Inflammatory macrophage treated with lipopolysaccharide for 4 hours (primary cell): ENCODE measurements around the gene SLC35F2.
"Not testable (repeated sequence)": the region's sequence is repeated elsewhere in the genome, so short reads cannot be mapped to it uniquely, and the experiment has no call there.

Experiments used
- DNase-seq: peaks from one replicate; pipeline ENCODE4 v3.0.0-alpha.2; 2020

The SLC35F2 gene

GRCh38 chr11:107783121-107783520 is 75.5 kb downstream of the SLC35F2 start:
- DNase-seq: no peak

DNA sequence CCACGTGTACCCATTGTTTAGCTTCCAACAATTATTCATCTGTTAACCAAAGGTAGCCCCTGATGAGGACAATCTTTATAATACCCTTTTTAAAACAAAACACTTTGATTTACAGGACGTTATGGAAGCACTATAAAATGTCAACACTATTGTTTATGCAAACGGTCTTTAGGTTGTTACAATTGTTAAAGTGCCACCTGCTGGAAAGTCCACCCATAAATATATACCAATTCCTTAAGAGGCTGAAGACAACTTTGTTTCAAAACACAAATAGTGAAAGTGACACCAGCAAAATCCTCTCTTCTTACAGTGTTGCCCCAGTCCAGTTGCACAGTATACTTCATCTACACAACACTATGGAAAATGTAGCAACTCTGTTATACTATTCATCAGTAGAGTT is 77.8 kb downstream of the SLC35F2 start:
- DNase-seq: peak; percentile 19

- DNase-seq: no peak
Observed at GRCh38 chr11:107780136-107780535, 78.5 kb downstream of the SLC35F2 start.

GRCh38 chr11:107778839-107779517 is 79.6 kb downstream of the SLC35F2 start:
- no peak for DNase-seq

DNA sequence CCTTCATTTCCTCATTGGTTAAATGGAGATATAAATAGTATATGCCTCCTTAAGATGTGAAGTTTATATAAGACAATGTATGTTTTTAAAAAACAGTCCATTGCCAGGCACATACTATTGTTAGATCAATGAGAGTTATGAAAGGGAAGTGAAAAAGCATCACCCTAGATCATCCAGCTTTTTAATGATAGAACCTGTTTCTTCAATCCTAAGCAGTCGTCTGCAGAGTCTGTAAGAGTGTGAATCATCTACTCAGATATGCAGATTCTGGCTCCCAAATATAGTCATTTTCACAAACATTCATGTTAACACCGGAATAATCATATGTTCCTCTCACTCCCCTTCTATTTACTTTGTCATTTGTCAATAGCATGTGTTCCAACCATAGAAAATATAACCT is 81.5 kb downstream of the SLC35F2 start:
- no peak for DNase-seq

DNA sequence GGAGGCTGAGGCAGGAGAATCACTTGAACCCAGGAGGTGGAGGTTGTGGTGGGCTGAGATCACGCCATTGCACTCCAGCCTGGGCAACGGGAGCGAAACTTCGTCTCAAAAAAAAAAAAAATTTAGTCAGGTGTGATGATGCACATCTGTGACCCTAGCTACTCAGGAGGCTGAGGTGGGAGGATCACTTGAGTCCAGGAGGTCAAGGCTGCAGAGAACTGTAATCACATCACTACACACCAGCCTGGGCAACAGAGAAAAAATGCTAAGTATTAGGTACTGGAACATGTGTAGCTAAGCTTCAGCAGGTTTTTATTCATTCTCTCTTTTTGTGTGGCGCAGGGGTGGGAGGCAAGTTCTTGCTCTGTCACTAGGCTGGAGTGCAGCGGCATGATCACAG is 82.5 kb downstream of the SLC35F2 start:
- DNase-seq: no peak

DNA sequence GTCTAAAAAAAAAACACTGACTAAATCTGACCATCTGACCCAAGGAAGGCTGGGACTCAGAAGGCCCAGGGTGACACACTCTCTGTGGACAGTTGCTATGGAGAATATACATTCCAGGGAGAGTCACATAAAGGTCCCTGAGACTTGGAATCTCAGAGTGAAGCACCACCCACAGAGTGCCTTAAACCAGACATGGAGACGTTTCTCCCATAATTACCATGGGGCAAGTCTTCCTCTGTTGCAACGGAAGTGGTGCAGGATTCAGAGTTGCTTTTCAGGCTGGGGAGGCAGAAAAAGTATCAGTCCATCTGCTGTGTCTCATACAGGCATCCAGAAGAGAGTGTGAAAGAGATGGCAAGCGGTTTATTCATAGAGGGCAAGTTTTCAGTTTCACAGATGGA is 88.0 kb downstream of the SLC35F2 start:
- DNase-seq: no peak

DNA sequence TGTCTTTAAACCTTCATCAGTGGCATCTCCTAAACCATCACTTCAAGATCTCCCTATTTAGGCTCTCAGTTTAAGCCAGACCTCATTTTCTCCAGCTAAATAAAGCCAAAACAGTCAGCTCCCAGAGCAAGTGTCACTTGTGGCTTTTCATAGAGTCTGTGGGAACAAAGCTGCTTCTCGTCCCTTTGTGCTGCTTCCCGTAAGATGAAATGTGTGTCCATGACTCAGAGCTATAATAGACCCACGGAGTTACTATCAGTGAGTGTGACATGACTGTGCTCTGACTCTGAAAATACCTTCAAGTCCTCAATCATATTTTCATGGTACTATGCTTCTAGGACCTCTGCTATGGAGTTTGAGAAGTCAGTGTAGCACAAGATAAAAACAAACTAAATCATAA is 89.4 kb downstream of the SLC35F2 start:
- no peak for DNase-seq

DNA sequence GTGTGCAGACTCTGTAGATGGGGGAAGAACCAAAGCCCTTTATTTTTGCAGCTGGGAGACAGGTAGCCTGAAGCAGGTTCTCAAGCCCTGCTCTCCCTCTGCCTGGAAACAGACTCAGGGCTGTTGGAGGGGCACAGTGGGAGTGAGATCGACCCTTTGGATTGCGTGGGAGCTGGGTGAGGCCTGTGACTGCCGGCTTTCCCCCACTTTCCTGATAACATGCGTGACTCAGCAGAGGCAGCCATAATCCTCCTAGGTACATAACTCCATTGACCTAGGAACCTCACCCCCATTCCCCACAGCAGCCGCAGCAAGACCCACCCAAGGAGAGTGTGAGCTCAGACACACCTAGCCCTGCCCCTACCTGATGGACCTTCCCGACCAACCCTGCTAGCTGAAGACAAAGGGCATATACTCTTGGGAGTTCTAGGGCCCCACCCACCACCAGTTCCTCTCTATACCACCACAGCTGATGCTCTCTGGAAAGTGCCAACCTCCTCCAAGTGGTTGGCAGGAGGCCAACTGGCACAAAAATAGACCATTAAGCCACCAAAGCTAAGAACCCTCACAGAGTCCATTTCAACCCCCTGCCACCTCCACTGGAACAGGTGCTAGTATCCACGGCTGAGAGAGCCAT is 99.8 kb downstream of the SLC35F2 start:
- not testable (repeated sequence) for DNase-seq

GRCh38 chr11:107757661-107758060 is 100.9 kb downstream of the SLC35F2 start:
- no peak for DNase-seq

DNA sequence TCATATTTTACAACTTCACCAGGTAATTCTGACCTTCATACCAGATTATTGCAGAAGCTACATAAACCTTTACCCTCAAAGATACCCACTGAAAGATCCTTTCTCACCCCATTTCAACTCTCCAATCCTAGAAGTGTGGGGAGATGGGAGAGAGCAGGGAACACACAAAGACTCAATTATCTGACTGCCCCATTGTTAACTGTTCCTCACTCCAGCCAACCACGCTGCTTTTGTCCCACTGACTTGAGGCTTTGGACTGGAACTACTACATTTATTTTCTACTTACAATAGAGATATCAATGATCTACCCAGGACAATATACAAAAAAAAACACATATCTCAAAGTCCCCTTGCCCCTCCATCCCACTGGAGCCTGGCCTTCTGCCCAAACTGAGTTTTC is 102.0 kb downstream of the SLC35F2 start:
- DNase-seq: no peak

- no peak for DNase-seq
Observed at GRCh38 chr11:107752949-107753822, 105.4 kb downstream of the SLC35F2 start.

- DNase-seq: no peak
Observed at GRCh38 chr11:107752508-107752907, 106.1 kb downstream of the SLC35F2 start.

DNA sequence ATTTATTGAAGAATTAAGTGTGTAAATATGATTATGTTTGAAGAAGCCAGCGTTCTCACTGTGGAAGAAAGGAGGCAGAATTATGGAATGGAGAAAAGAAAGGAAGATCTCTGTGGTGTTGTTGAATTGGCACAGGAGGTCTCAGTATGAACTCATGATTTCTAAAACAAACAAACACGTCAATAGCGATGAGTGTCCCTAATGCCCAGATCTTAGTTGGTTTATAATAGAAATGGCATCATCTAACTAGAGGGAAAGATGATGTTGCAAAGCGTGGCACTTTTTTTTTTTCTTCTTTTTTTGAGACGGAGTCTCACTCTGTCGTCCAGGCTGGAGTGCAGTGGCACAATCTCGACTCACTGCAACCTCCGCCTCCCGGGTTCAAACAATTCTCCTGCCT is 107.5 kb downstream of the SLC35F2 start:
- no peak for DNase-seq

GRCh38 chr11:107750313-107750712 is 108.3 kb downstream of the SLC35F2 start:
- no peak for DNase-seq

DNA sequence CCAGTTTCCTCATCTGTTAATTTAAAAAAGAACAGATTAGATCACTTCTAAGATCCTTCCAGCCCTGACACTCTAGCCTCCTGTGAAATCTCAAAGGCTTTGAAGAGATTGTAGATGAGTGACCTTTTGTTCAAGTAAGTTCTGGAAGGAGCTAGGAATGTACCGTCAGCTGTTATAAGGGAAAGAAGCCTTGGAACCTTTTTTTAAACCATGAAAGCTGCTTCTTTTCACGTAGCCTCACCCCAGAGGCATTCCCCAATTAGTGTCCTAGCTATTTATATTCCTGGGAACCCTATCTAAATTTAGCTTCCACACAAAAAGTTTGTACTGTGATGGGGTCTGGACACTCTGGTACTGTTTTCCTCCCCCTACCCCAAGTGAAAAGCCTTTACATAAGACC is 111.0 kb downstream of the SLC35F2 start:
- DNase-seq: no peak

DNA sequence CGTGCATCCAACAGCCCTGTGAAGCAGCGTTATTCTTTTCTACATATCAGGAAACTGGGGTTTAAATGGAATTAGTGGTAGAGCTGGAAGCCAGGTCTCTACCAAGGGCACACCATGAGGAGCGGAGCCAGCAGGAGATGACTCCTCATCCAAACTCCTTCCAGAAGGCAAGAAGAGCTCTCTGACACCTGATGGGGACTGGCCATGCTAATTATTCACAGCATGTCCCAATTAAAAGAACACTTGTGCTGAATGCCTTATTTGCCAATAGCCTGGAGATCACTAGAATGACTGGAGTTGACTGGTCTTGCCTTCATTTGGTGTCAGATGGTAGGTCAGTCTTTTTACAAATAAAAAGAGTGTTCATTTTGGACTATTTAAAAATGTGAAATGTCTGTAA is 113.9 kb downstream of the SLC35F2 start:
- no peak for DNase-seq

- DNase-seq: no peak
Observed at GRCh38 chr11:107743191-107743590, 115.4 kb downstream of the SLC35F2 start.

GRCh38 chr11:107741044-107741823 is 117.4 kb downstream of the SLC35F2 start:
- peak; percentile 53 for DNase-seq
